T-helper 1 cell treated with Interleukin-12 subunit alpha and Interleukin-12 subunit beta and Interleukin-4 antibody, amounts not matched to agents 30 ng/mL and 1 ng/mL, for 36 hours (primary cell): ENCODE measurements around the gene GDF2. TPM values are rescaled to one million over a fixed set of nuclear protein-coding genes. Genes with fewer than 3 reads are reported as not detected.

Source experiments
- intact Hi-C: fragments of 100-400 bp; cut with micrococcal nuclease; formaldehyde crosslinking; loops from one replicate; pipeline ENCODE4 v1.15.1; 2024
- total RNA-seq: library from RNA; stranded (reverse); gene quantifications from 2 replicates; pipeline ENCODE4 v1.2.3, GENCODE V29; 2022

The GDF2 gene
- total RNA-seq, 1 donor from 2014 or later, result not detected

- intact Hi-C loops, result no loop called here
Observed at GRCh38 chr10:47290338-47290737, 31.9 kb upstream of the GDF2 start.

- intact Hi-C loops, result no loop called here
Observed at GRCh38 chr10:47291682-47292081, 30.6 kb upstream of the GDF2 start.

GRCh38 chr10:47294057-47294456 lies 28.2 kb upstream of the GDF2 start:
- intact Hi-C loops, result no loop called here

DNA sequence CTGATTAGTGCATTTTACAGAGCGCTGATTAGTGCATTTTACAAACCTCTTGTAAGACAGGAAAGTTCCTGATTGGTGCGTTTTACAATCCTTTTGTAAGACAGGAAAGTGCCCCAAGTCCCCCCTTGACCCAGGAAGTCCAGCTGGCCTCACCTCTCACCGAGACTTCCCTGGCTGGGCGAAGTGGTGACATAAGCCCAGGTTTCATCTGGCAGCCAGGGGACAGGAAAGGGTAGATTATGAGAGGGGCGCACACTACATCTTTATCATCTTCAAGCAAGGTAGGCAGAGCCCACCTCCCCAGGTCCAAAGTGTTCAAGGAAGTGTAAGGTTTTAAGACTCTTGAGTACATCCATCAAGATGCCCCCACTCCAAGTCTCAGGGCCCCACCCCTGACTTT lies 27.8 kb upstream of the GDF2 start:
- intact Hi-C loops, result no loop called here

DNA sequence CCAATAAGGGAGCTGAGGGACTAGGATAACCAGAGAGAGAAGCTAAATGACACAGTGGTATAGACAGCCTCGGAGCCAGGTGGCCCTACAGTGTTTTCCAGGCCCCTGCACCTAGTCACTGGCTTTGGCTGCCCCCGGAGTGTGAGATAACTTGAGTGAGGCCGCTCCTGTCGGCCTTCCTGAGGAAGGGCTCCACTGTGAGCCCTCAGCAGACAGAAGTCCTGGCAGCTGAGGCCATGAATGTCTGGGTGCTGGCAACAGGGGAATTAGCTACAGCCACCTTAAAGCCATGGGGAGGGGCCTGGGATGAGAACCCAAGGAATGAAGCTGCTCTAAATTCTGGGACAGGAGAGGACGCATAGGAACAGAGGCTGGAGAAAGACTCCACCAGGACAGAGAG lies 26.8 kb upstream of the GDF2 start:
- intact Hi-C loops, result no loop called here

DNA sequence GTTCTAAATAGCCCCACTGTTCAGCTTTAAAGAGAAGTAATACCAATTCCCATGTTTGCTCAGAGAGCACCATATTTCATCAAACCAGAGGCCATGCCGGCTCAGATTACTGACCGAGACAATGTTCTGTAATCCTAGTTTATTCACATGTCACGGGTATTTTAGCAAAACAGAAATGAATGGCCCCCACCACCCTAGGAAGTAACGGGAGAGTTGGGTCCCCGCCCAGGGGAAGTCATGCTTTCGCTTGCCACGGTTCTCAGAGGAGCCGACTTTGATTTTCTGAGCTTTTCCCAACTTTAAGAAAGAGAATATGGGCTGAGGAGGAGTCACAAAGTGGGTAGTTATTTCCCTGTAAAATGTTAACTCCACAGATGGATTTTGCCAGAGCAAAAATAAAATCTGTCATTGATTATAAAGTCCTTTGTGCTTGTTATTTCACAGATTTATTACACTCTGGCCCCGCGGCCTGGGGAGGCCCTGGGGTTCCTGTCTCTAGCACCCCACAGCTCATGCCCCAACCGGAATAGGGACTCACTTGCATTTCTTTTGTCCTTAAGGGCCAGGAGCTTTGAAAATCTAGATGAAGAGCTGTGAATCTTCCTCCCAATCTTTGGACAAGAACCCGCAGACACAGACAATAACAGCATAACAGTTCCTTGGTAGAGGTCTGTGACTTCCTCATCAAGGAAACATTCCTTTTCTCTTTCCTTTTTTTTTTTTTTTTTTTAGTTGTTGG lies 25.9 kb upstream of the GDF2 start:
- intact Hi-C loops, result no loop called here

- intact Hi-C loops, result no loop called here
Observed at GRCh38 chr10:47296941-47297340, 25.3 kb upstream of the GDF2 start.

DNA sequence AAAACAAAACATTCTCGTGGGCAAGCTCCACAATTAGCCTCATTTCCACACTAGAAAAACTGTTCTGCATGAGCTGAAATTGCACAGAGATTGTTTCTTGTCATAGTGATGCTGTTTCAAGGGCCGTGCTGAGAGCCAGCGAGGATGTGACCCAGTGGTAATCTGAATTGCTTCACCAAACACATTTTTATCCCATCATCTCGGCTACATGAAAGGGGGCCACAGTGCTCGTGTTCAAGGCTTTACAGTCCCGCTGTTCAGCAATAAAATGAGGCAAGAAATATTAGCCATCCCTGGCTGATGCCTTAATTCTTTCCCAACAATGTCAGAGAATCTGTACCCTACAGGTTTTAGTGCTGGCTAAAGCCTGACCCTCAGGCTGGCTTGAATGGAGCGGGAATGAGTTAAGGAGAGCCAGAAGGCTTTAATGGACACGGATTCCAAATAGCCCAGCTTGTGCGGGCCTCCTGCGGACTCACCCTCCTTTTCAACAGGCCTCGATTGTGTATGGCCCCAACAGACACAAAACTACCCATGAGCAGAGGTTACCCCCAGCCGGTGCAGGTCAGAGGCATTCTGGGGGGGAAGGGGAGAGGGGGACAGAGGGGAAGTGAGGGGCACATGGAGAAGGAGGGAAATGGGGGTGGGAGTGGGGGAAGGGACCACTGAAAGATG lies 24.3 kb upstream of the GDF2 start:
- intact Hi-C loops, result no loop called here

DNA sequence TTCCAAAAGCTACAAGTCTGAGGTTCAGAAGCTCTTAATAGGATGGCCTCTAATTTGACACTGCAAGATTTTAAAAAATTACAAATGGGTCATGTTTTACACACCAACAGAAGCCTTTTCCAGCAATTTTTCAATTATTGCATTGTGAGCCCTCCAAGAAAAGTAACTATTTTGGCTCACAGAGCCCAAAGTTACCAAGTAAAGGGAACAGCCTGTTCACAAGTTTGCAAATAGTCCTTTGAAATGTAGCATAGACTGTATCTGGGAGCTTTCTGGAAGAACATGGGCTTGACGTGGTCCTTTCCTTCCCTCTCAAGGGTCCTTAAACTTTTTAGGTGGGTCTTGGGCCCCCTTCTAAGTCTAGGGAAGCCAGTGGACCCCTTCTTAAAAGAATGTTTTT lies 23.5 kb upstream of the GDF2 start:
- intact Hi-C loops, result no loop called here

DNA sequence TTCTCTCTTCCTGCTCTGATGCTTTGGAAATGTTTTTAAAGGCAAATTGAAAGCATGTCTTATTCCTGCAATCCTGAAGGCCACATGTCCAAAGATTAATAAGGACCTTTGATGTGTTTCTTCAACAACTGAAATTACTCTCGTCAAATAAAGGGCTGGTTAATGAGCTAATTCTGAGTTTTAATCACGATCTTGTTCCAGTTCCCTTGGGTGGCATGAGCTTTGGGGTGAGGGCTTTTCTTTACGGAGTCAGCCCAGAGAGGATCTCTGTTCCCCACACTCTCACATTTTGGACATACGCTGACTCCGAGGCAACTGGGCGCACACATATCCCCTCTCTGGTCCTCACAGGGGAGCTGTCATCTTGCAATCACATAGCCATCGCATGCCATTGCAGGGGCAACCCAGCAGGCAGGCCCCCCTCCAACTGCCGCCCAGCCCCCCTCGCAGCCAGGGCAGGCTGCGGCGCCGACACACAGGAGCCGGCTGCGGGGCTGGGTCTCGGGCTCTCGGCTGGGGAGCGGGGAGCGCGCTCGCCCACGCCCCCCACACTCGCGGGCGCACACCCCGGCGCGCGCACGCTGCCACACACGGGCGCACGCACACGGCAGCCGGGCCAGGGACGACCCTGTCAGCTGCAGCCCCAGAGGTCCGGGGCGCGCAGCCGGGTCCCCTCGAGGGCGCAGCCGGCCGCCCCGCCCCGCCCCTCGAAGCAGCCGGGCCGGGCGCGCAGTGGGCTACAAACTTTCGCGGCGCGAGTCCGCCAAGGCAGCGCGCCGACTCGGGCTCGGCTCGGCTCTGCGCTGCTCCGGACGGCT lies 22.4 kb upstream of the GDF2 start, which contains the start of gene GDF10:
Gene GDF10, plus strand, starts transcription at position 587 of the 818 bp plus-strand sequence. CDS start 455 bp downstream, outside the sequence.
- intact Hi-C loops, result no loop called here

- intact Hi-C loops, result no loop called here
Observed at GRCh38 chr10:47300429-47300931, 21.8 kb upstream of the GDF2 start.

DNA sequence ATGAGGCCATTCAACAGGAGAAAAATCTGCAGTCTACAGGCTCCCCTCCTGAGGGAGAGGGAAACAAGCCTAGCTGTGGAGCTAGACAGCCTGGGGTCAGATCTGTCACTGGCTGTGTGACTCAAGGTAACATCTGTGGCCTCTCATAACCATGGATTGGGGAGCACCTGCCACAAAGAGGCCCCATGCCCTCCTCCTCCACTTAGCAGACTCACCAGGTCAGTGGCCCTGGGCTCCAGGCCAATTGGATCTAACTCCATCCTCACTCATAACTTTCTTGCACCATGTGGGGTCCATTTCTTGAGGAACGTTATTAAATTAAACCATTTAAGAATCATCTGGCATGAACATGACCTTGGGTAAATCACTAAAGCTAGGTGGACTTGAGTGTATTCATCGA lies 20.4 kb upstream of the GDF2 start:
- intact Hi-C loops, result no loop called here

GRCh38 chr10:47303105-47303504 lies 19.1 kb upstream of the GDF2 start:
- intact Hi-C loops, result no loop called here

DNA sequence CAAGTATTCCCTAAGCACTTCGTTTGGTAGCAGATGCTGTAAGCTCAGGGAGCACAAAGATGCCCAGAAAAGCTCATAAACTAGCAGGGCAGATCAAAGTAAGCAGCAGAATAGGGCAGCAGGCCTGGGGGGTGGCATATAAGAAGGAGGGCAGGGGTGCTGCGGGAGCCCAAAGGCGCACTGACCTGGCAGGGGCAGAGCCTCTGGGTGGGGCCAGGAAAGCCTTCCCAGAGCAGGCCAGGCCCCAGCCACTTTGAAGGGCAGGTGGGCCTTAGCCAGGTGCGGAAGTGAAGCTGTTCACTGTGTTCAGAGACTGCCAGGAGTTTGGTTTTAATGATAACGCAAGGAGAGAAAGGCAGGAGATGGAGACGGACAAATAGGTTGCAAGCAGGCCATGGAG lies 18.4 kb upstream of the GDF2 start:
- intact Hi-C loops, result no loop called here

- intact Hi-C loops, result no loop called here
Observed at GRCh38 chr10:47305566-47305965, 16.7 kb upstream of the GDF2 start.

DNA sequence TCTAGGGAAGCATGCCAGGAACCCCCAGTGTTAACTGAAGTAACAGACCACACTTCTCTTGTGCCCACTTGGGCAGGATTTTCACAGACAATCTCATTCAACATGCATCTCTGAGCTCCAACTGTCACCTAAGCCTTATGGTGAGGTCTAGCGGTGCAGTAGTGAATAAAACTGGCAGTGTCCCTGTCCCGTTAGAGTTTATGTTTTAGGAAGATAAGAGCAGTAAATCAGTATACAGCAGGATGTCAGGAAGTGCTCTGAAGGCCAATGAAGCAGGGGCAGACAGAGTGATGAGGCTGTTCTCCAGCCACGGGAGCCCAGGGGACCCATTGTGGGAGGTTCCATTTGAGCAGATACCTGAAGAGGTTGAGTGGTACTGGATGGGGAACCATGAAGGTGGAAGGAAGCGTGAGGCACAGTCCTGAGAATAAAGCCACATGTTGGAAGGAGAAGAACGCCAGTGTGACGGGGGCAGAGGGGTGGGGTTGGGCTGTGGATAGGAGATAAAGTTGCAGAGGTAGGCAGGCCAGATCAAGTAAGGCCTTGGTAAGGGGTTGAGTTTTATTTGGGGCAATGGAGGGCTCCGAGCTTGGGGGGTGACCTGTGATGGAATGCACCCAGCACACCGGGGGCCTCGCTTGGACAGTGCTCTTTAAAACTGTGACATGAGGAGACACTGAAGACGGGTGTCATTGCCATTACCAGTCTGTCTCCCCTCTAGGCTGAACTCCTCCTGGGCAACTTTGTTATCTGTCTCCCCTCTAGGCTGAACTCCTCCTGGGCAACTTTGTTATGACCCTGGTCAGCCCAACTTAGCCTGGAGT lies 15.7 kb upstream of the GDF2 start:
- intact Hi-C loops, result no loop called here

GRCh38 chr10:47307381-47307780 lies 14.9 kb upstream of the GDF2 start:
- intact Hi-C loops, result no loop called here

DNA sequence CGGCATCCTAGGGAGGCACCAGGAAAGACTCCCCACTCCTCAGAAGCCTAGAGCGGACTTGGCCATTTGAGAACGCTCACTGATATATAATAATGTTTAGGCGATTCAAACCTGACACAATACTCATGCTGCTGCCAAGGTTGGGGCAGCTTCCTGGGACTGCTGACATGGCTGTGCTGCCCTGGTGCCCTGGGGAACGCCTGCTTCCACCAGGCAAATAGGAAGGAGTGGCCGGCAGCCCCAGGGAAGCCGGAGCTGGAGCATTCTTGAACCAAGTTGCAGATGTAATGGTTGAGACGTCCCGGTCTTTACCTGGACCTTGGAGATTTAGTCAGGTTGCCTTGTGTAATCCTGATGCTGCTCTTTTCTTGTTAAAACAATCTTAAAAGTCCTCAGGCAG lies 13.5 kb upstream of the GDF2 start:
- intact Hi-C loops, result no loop called here

DNA sequence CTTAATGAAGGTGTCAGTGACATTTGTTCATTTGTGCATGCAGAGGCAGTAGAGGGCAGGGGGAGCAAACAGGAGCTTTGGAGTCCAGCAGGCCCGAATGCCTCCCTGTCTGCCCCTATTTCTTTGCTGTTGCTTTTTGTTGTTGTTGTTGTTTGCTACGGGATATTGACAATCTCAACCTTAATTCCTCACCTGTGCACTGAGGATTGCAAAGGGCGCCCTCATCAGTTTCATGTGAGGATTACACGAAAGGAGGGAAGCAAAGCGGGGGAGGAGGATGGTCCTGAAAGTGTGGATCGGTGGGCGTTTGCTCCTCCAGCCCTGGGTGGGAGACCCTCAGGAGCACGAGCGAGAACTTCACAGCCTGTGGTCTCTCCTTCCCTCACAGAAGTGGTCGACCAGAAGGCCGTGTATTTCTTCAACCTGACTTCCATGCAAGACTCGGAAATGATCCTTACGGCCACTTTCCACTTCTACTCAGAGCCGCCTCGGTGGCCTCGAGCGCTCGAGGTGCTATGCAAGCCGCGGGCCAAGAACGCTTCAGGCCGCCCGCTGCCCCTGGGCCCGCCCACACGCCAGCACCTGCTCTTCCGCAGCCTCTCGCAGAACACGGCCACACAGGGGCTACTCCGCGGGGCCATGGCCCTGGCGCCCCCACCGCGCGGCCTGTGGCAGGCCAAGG lies 12.7 kb upstream of the GDF2 start:
- intact Hi-C loops, result loop anchor here (5.0 kb wide), 1 partner anchor 32 kb away; no protein-coding TSS in a partner anchor

- intact Hi-C loops, result loop anchor here (5.0 kb wide), 1 partner anchor 33 kb away; no protein-coding TSS in a partner anchor
Observed at GRCh38 chr10:47310090-47310505, 12.2 kb upstream of the GDF2 start.
